Parathyroid adenoma (tissue), 2 donors: ENCODE measurements around the gene BMP8B.
A peak's percentile ranks its signal among the peaks of the same experiment; 100 is the strongest.

Source experiments
- H2AFZ ChIP-seq: fragments of 300-600 bp; sonication (generic); one replicate; pipeline ENCODE4 v1.7.0; 2017; ENCODE audit warnings: antibody characterized with exemption, mild to moderate bottlenecking
- H3K27ac ChIP-seq: fragments of 300-600 bp; sonication (generic); one replicate; pipeline ENCODE4 v1.7.0; 2017
- H3K27me3 ChIP-seq: fragments of 300-600 bp; sonication (generic); one replicate; pipeline ENCODE4 v1.7.0; 2017; ENCODE audit warnings: low read length; ENCODE audit not compliant: control insufficient read depth, insufficient read depth
- H3K36me3 ChIP-seq: fragments of 300-600 bp; sonication (generic); one replicate; pipeline ENCODE4 v1.7.0; 2017; ENCODE audit warnings: low read length; ENCODE audit not compliant: control insufficient read depth, insufficient read depth
- H3K4me1 ChIP-seq: fragments of 300-600 bp; sonication (generic); one replicate; pipeline ENCODE4 v1.7.0; 2017; ENCODE audit warnings: control low read depth
- H3K4me2 ChIP-seq: fragments of 300-600 bp; sonication (generic); one replicate; pipeline ENCODE4 v1.7.0; 2017; ENCODE audit warnings: low read length
- H3K4me3 ChIP-seq: fragments of 300-600 bp; sonication (generic); one replicate; pipeline ENCODE4 v1.7.0; 2017; ENCODE audit warnings: low read depth, low read length
- H3K79me2 ChIP-seq: fragments of 300-600 bp; sonication (generic); one replicate; pipeline ENCODE4 v1.7.0; 2017; ENCODE audit warnings: control low read depth
- H3K9ac ChIP-seq: fragments of 300-600 bp; sonication (generic); one replicate; pipeline ENCODE4 v1.7.0; 2017; ENCODE audit warnings: mild to moderate bottlenecking
- H3K9me3 ChIP-seq: fragments of 300-600 bp; sonication (generic); one replicate; pipeline ENCODE4 v1.7.0; 2017; ENCODE audit warnings: low read length; ENCODE audit not compliant: control insufficient read depth
- TF ChIP-seq, protein P1 (sequence below): fragments of 300-600 bp; sonication (generic); IDR thresholded peaks from one replicate; pipeline ENCODE4 v1.7.0; 2017; ENCODE audit warnings: antibody characterized with exemption, mild to moderate bottlenecking
- donor health status: primary hyperparathyroidism.

Gene BMP8B

DNA sequence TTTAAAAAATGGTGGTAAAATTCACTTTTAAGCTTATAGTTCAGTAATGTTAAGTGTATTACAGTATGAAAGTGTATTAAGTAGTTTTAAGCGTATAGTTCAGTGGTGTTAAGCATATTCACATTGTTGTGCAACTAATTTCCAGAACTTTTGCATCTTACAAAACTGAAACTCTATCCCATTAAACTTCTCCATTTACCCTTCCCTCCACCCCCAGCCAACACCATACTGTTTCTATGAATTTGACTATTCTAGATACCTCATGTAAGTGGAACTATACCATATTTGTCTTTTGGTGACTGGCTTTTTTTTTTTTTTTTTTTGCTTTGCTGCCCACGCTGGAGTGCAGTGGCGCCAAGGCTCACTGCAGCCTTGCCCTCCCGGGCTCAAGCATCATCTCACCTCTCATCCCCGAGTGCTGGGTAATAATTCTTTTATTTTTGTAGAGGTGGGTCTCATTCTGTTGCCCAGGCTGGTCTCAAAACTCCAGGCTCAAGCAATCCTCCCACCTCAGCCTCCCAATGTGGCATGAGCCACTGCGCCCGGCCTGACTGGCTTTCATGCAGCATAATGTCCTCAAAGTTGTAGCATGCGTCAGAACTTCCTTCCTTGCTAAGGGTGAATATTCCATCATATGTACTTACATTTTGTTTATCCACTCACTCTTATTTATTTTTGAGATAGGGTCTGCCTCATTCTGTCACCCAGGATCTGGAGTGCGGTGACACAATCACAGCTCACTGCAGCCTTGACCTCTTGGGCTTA lies 45.1 kb upstream of the BMP8B start:
- Histone ChIP-seq H3K4me2 (no peak overlapping the region), H3K79me2 (no peaks in the 10 kb centered on the region), H3K9me3 (no peaks in the 10 kb centered on the region), H2AFZ (no peak overlapping the region), H3K4me3 (no peak overlapping the region), H3K27me3 (no peaks in the 10 kb centered on the region), H3K36me3 (no peaks in the 10 kb centered on the region), H3K9ac (no peak overlapping the region), H3K4me1 (peaks cover 3% of the 10 kb centered on the region), H3K27ac (no peak overlapping the region)
- TF ChIP-seq, protein P1, sequence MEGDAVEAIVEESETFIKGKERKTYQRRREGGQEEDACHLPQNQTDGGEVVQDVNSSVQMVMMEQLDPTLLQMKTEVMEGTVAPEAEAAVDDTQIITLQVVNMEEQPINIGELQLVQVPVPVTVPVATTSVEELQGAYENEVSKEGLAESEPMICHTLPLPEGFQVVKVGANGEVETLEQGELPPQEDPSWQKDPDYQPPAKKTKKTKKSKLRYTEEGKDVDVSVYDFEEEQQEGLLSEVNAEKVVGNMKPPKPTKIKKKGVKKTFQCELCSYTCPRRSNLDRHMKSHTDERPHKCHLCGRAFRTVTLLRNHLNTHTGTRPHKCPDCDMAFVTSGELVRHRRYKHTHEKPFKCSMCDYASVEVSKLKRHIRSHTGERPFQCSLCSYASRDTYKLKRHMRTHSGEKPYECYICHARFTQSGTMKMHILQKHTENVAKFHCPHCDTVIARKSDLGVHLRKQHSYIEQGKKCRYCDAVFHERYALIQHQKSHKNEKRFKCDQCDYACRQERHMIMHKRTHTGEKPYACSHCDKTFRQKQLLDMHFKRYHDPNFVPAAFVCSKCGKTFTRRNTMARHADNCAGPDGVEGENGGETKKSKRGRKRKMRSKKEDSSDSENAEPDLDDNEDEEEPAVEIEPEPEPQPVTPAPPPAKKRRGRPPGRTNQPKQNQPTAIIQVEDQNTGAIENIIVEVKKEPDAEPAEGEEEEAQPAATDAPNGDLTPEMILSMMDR: no peak

DNA sequence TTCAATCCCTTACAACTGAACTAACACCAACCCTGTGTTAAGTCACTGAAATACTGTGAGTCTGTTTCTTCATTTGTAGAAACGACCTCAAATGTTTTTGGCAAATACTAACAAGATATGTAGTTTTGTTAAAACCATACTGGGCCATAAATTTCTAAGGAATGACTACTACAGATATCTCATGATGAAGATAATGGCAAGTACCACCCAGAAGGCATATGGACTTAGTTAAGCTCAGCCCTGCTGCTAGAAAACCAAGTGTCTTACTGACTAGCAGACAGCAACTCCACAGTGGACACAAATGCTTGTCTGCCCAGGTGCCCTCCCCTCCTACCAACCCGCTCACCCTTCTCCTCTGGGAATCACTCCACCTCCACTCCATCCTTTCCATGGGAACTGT lies 44.5 kb upstream of the BMP8B start:
- Histone ChIP-seq H3K27ac (no peak overlapping the region), H3K4me3 (no peak overlapping the region), H2AFZ (no peak overlapping the region), H3K36me3 (no peaks in the 10 kb centered on the region), H3K79me2 (no peaks in the 10 kb centered on the region), H3K9me3 (no peaks in the 10 kb centered on the region), H3K27me3 (no peaks in the 10 kb centered on the region), H3K9ac (no peak overlapping the region), H3K4me1 (peaks cover 3% of the 10 kb centered on the region), H3K4me2 (no peak overlapping the region)
- TF ChIP-seq, protein P1: no peak

DNA sequence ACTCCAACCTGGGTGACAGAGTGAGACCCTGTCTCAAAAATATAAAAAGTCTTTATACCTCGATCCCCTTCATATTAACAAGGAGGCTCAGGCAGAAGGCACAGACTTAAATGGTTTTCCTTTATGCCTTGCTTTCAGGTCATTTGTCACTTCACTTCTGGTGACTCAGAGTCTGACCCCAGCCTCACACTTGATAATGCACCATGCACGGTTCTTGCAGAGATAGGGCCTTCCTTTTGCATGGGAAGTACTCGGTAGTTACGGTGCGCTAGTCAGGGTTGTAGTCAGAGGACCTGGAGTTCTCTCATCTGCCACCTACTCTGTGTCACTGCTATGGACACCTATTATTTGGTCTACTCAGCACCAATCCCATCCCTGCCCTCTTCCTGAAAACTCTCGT lies 43.6 kb upstream of the BMP8B start:
- Histone ChIP-seq H3K4me3 (no peak overlapping the region), H3K27me3 (no peaks in the 10 kb centered on the region), H3K27ac (no peak overlapping the region), H3K9ac (no peak overlapping the region), H3K36me3 (no peaks in the 10 kb centered on the region), H3K4me1 (peaks cover 3% of the 10 kb centered on the region), H3K9me3 (no peaks in the 10 kb centered on the region), H3K4me2 (no peak overlapping the region), H3K79me2 (no peaks in the 10 kb centered on the region), H2AFZ (no peak overlapping the region)
- TF ChIP-seq, protein P1: no peak

DNA sequence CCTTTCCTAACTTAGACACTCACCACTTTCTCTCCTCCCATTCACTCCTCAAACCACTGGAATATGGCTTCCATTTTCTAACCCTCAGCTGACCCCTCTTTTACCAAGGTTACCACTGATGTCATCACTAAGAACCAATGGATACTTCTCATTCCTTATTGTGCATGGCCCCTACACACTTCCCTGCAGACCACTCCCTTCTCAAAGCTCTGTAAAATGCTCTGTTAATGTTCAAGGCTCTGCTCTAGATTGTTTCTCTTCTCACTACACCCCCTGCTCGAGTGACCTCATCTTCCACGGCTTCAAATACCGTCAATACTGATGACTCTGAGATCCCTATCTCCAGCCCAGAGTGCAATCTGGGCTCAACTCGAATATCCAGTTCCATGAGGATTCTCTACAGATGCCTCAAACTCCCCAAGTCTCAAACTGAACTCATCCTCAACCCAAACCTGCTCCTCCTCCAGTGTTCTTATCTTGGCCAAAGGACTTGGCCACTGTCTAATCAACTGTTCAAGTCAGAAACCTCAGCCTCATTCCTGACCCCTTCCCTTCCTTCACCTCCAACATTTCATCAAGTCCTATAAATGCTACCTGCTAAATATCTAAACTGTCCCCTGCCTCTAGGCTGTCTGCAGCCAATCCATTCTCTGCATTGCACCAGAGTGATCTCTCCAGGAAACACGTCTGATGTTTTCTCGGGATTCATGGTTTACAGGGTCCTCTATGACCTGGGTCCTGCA lies 41.3 kb upstream of the BMP8B start:
- Histone ChIP-seq H3K4me2 (peak overlapping the region; percentile 8), H3K4me3 (no peak overlapping the region), H3K9me3 (no peaks in the 10 kb centered on the region), H3K36me3 (no peaks in the 10 kb centered on the region), H2AFZ (no peak overlapping the region), H3K4me1 (peaks cover 3% of the 10 kb centered on the region), H3K79me2 (no peaks in the 10 kb centered on the region), H3K27ac (peak overlapping the region; percentile 5), H3K27me3 (no peaks in the 10 kb centered on the region), H3K9ac (no peak overlapping the region)
- TF ChIP-seq, protein P1: no peak
